NCI-H128 (cell line): Measurements from ENCODE around the gene STAT2.

Experiments
- DNase-seq: peaks from one replicate; lab custom pipeline; 2025; ENCODE audit not compliant: unreplicated experiment; lab: John Stamatoyannopoulos, UW

Gene STAT2

GRCh38 chr12:56297400-56297799 is 62.5 kb downstream of the STAT2 start:
- DNase-seq, result no peak

GRCh38 chr12:56296295-56296694 is 63.6 kb downstream of the STAT2 start:
- no peak for DNase-seq

- DNase-seq, result no peak
Observed at GRCh38 chr12:56293795-56294194, 66.1 kb downstream of the STAT2 start.
